Measurements from ENCODE around the gene ECSCR.

ECSCR gene

DNA sequence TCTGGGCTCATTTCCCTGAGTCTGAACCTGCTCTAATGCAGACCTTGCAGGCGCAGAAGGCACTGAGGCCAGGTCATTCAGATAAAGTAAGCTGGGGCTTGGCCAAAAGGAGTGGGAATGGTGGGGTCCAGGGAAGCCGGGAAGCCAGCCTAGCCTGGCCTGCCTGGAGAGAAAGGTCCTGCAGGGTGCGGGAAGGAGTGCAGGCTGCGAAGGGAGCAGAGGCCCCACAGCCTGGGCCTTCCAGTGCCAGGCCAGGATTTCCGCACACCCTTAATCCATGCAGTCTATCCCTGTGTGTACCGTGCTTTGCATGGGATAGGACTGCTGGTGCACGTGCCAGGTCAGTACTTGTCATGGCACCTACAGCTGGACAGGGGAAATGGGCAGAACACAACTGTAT lies 23.7 kb upstream of the ECSCR start:
- TF ChIP-seq CTCF (IDR thresholded peaks at IDR 0.05): no peak

DNA sequence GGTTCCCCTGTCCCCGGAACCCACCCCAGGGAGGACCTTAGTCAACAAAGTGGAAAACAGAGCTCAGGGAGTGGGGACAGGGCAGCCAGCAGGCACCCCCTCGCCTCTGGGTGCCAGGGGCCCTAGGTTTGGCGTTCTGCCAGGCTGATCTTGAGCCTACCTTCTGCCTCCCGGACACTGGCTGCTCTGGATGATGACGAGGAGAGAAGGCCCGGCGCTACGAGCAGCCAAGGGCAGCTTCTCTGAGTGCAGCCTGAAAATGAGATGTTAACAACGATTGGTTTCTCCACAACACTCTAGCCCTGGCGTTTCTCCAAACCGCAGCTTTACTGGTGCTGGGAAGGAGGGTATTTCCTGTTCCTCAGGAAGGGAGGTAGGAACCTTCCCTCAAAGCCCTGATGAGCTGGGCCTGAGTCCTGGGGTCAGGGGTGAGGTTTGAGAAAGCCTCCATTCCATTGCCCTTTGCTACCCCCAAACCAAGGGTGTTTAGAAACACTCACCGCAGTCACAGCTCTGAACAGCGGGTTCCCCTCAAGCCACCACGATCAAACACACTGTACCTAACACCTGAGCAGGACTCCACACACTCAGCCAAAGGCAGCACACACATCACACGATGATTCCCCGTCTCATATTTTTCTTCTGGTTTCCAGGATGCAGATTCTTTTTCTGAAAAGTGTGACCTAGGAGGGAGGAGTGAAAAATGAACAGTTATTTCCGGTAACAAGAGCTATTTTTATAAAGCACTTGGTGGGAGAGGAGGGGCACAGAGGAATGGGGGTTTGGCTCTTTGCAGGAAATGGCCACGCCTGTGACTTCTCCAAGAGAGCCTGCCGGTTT lies 19.7 kb upstream of the ECSCR start, which contains the start of gene STING1:
STING1 (minus strand) TSS at position 709 of the 840 bp plus-strand sequence. CDS start 1,054 bp downstream, outside the sequence.
- TF ChIP-seq CTCF (IDR thresholded peaks at IDR 0.05): no peak

DNA sequence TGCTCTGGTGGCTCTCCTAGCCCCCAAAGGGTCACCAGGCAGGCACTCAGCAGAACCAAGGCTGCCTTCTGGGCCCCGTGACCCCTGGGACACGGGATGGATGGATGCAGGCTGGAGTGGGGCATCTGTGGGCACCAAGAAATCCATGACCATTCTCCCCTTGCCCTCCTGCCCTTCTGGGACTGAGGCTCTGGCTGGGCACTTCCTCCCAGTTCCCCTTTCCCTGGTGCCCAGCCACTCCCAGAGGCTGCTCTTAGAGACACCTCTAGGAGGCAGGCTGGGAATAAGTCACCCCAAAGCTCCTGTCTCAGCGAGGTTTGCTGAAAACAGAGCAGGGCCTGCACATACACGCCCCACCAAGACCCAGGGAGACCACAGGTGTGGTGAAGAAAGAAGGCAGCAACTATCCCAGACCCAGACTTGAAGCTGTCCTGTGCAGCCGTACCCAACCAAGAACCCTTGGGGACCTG lies 19.1 kb upstream of the ECSCR start:
- TF ChIP-seq CTCF (IDR thresholded peaks at IDR 0.05): no peak

DNA sequence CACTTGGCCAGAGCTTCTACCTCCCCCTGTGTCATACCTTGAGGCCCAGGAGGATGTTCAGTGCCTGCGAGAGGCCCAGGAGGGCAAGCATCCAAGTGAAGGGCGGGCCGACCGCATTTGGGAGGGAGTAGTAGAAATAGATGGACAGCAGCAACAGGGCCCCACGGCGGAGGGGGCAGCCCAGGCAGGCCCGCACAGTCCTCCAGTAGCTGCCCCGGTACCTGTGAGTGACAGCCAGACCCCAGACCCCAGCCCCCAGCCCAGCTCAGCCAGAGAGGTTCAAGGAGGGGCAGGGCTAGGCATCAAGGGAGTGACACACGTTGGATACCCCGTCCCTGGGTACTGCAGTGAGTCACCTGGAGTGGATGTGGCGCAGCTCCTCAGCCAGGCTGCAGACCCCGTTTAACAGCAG lies 18.6 kb upstream of the ECSCR start:
- TF ChIP-seq CTCF (IDR thresholded peaks at IDR 0.05): no peak

DNA sequence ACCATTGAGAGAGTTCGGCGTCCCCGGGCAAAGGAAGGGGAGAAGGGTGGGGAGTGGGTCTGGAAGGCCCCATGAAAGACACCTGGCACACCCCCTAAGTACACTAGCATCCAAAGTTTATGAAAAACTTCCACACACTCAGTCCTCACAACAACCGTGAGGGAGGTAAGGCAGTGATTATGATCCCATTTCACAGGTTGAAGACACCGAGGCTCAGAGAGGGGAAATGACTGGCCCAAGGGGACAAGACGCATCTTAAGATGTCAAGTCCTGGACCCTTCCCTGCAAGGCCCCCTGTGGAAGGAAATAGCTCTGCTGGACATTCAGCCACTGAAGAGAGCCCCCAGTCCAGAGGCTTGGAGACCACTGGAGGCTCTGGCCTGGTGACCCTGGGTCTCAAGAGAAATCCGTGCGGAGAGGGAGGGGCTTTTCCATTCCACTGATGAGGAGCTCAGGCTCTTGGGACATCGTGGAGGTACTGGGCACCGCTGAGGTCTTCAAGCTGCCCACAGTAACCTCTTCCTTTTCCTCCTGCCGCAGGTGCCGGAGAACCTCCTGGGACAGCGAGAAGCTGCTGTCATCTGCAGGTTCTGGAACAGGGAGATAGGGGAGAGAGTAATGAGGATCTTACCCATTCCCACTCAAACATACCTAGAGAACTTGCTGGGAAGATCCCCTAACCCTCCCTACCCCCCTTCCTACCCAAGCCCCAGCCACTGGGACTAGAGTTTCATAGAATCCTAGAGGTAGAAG lies 13.5 kb upstream of the ECSCR start:
- no peak for TF ChIP-seq CTCF (IDR thresholded peaks at IDR 0.05)

DNA sequence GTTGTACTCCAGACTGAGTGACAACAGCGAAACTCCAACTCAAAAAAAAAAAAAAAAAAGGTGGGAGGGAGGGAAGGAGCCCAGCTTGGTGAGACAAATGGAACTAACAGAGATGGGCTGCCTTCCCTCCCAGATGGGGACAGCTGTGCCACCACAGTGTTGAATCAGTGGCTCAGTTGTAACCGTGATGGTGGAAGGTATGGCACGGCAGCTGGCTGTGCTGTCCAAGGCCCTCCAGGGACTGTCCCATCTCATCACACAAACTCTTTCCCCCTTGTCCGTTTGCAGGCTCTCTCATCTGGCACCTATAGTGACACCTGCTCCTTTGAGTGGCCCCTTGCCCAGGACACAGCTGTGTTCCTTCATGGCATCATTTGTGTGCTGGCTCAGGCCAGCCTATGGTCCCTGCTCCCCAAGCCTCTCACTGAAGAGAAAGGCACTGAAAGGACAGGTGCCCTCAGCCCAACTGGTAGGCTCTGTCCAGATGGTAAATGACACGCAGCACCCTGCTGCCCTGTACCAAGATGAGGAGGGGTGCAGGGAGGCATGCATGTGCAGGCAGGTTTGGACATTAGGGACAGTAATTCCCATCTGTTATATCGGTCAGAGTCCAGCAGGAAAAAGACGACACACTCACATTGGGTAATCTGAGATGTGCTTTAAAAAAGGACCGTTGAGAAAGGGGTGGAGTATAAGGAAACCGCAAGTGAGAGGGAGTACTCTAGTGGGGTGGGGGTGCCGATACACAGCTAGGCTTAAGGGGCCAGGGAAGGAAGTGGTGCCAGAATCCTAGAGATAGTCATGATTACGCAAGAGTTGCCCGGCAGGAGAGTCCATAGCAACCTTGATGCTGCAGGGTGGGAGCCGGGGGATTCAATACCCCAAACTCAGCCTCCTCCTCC lies 12.6 kb upstream of the ECSCR start:
- TF ChIP-seq CTCF (IDR thresholded peaks at IDR 0.05): no peak

DNA sequence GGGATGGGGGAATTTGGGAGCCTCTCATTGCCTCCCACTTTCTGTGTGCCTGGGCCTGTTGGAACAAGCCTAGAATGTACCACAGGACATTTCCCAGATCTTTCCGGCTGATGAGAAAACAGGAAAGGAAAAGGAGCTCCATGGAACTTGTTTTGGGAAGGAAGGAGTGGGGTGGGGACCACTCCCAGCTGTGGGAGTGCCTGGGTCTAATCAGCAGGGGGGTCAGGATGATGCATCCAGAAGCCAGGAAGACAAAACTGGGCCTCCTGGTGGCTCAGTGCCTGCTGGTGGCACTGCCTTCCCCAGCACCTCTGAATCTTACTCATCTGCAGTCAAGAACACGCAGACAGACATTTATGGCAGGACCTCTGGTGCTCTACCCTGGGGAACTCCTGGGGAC lies 11.0 kb upstream of the ECSCR start:
- TF ChIP-seq CTCF (IDR thresholded peaks at IDR 0.05): no peak

Measured in LNCAP (cell line).